Hepatocyte (in vitro differentiated cells): ENCODE measurements around the gene COX4I1.

Source experiments
- EZH2 ChIP-seq: fragments of 200-600 bp; sonication (generic); IDR thresholded peaks from 2 replicates; pipeline ENCODE4 v1.6.1; 2016; ENCODE audit warnings: antibody characterized with exemption, mild to moderate bottlenecking, borderline replicate concordance
- EZH2phosphoT487 ChIP-seq: fragments of 200-600 bp; sonication (generic); IDR thresholded peaks from one replicate; pipeline ENCODE4 v1.6.1; 2018; ENCODE audit warnings: antibody characterized with exemption, mild to moderate bottlenecking, low read depth, moderate library complexity; ENCODE audit not compliant: unreplicated experiment, severe bottlenecking
- TF ChIP-seq, protein P1 (sequence below): fragments of 200-600 bp; sonication (generic); IDR thresholded peaks from 2 replicates; pipeline ENCODE4 v1.5.1; 2016; ENCODE audit warnings: antibody characterized with exemption, mild to moderate bottlenecking; ENCODE audit not compliant: poor library complexity

DNA sequence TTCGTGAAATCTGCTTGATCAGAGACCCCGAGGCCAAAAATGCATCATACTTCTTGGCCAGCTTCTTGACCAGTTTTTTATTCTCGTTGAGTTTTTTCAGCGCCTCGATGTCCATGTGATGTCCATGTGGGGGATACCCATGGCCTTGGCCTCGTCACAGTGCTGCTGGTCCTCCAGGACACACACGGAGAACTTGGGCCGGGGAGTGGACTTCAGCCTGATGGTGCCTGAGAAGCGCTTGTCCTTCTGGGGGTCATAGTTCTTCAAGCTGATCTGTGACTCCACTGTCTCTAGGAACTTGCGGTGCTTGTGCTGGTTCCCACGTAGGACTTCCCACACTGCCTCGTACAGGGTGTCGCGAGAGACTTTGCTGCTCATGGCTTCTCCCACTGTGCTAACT lies 16.7 kb downstream of the COX4I1 start:
- TF ChIP-seq, protein P1, sequence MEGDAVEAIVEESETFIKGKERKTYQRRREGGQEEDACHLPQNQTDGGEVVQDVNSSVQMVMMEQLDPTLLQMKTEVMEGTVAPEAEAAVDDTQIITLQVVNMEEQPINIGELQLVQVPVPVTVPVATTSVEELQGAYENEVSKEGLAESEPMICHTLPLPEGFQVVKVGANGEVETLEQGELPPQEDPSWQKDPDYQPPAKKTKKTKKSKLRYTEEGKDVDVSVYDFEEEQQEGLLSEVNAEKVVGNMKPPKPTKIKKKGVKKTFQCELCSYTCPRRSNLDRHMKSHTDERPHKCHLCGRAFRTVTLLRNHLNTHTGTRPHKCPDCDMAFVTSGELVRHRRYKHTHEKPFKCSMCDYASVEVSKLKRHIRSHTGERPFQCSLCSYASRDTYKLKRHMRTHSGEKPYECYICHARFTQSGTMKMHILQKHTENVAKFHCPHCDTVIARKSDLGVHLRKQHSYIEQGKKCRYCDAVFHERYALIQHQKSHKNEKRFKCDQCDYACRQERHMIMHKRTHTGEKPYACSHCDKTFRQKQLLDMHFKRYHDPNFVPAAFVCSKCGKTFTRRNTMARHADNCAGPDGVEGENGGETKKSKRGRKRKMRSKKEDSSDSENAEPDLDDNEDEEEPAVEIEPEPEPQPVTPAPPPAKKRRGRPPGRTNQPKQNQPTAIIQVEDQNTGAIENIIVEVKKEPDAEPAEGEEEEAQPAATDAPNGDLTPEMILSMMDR: no peak
- TF ChIP-seq EZH2: no peak
- TF ChIP-seq EZH2phosphoT487: no peak
